Measurements from ENCODE around the gene PSAPL1. TPM values are rescaled to one million over a fixed set of nuclear protein-coding genes. Genes with fewer than 3 reads are reported as not detected.

PSAPL1 gene
- polyA plus RNA-seq, 1 donor from 2014 or later, result not detected

DNA sequence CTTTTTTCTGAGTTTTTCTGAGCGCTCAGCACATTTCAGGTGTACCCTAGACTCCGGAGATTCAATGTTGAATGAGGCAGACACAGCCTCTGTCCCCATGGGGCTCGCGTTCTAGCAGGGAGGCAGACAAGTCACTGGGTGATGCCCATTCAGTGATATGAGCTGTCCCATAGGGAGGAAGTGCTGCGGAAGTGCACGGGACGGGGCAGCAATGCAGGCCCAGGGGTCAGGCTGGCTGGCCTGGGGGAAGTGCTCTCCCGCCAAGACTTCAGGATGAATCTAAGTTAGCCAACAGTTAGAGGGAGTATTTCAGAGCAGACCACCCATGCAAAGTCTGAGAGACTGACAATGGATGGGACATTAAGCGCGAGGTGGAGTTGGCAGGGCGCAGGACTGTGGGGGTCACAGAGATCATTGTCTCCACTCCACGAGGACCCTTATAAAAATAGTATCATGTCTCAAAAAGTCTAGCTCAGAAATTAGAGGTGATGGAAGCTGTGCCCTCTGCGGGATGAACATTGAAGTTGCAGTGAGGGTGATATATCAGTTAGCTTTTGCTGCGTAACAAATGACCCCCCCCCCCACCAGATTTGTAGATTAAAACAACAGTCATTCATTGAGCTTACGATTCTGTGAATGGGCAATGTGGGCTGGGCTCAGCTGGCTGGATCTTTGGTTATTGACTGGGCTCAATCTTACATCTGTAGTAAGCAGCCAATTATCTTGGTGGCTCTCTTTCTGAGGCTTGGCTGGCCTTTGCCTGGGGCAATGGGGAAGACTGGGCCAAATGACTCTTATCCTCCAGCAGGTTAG lies 16.4 kb downstream of the PSAPL1 start:
- H3K9me2 ChIP-seq (ENCODE audit: insufficient read depth, low read length), result no peaks in the 10 kb centered on the region
- H3K79me2 ChIP-seq (replicated peaks; ENCODE audit: insufficient read depth, low read length), result no peaks in the 10 kb centered on the region
- H3K36me3 ChIP-seq (ENCODE audit: insufficient read depth, low read length), result no peaks in the 10 kb centered on the region
- H3K4me2 ChIP-seq (ENCODE audit: low read length), result no peak overlapping the region
- H3K4me3 ChIP-seq (ENCODE audit: low read length), result no peak overlapping the region
- TF ChIP-seq EP300 (conservative IDR thresholded peaks at IDR 0.05; ENCODE audit: poor library complexity, severe bottlenecking) (no peak), POLR2AphosphoS5 (IDR thresholded peaks at IDR 0.05) (no peak), EZH2 (IDR thresholded peaks at IDR 0.05; ENCODE audit: borderline replicate concordance, insufficient read depth, low read length, poor library complexity, severe bottlenecking) (no peak), SMC3 (conservative IDR thresholded peaks at IDR 0.05; ENCODE audit: poor library complexity) (no peak), TAF1 (IDR thresholded peaks at IDR 0.05; ENCODE audit: low read depth) (no peak), RAD21 (conservative IDR thresholded peaks at IDR 0.05) (no peak)
- TF ChIP-seq, protein P1, sequence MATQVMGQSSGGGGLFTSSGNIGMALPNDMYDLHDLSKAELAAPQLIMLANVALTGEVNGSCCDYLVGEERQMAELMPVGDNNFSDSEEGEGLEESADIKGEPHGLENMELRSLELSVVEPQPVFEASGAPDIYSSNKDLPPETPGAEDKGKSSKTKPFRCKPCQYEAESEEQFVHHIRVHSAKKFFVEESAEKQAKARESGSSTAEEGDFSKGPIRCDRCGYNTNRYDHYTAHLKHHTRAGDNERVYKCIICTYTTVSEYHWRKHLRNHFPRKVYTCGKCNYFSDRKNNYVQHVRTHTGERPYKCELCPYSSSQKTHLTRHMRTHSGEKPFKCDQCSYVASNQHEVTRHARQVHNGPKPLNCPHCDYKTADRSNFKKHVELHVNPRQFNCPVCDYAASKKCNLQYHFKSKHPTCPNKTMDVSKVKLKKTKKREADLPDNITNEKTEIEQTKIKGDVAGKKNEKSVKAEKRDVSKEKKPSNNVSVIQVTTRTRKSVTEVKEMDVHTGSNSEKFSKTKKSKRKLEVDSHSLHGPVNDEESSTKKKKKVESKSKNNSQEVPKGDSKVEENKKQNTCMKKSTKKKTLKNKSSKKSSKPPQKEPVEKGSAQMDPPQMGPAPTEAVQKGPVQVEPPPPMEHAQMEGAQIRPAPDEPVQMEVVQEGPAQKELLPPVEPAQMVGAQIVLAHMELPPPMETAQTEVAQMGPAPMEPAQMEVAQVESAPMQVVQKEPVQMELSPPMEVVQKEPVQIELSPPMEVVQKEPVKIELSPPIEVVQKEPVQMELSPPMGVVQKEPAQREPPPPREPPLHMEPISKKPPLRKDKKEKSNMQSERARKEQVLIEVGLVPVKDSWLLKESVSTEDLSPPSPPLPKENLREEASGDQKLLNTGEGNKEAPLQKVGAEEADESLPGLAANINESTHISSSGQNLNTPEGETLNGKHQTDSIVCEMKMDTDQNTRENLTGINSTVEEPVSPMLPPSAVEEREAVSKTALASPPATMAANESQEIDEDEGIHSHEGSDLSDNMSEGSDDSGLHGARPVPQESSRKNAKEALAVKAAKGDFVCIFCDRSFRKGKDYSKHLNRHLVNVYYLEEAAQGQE (IDR thresholded peaks at IDR 0.05; ENCODE audit: borderline replicate concordance), result no peak
- TF ChIP-seq, protein P2, sequence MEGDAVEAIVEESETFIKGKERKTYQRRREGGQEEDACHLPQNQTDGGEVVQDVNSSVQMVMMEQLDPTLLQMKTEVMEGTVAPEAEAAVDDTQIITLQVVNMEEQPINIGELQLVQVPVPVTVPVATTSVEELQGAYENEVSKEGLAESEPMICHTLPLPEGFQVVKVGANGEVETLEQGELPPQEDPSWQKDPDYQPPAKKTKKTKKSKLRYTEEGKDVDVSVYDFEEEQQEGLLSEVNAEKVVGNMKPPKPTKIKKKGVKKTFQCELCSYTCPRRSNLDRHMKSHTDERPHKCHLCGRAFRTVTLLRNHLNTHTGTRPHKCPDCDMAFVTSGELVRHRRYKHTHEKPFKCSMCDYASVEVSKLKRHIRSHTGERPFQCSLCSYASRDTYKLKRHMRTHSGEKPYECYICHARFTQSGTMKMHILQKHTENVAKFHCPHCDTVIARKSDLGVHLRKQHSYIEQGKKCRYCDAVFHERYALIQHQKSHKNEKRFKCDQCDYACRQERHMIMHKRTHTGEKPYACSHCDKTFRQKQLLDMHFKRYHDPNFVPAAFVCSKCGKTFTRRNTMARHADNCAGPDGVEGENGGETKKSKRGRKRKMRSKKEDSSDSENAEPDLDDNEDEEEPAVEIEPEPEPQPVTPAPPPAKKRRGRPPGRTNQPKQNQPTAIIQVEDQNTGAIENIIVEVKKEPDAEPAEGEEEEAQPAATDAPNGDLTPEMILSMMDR (IDR thresholded peaks at IDR 0.05; ENCODE audit: poor library complexity, severe bottlenecking), result no peak
- no peak overlapping the region for H3K9ac ChIP-seq (ENCODE audit: low read length)
- H2AFZ ChIP-seq (ENCODE audit: low read depth, low read length), result no peak overlapping the region
- no peak overlapping the region for H3K27ac ChIP-seq (ENCODE audit: low read length)
- no peaks in the 10 kb centered on the region for H3K9me3 ChIP-seq (ENCODE audit: low read length)
- H3K27me3 ChIP-seq (ENCODE audit: insufficient read depth, low read depth, low read length), result no peaks in the 10 kb centered on the region
- H3F3A ChIP-seq (ENCODE audit: insufficient read depth, low read length, poor library complexity, severe bottlenecking), result no peaks in the 10 kb centered on the region
- no peaks in the 10 kb centered on the region for H4K20me1 ChIP-seq (ENCODE audit: insufficient read depth)

GRCh38 chr4:7417639-7418038 lies 17.1 kb downstream of the PSAPL1 start:
- Histone ChIP-seq H3K4me2 (ENCODE audit: low read length) (no peak overlapping the region), H4K20me1 (ENCODE audit: insufficient read depth) (no peaks in the 10 kb centered on the region), H3K27me3 (ENCODE audit: insufficient read depth, low read depth, low read length) (no peaks in the 10 kb centered on the region), H3K4me3 (ENCODE audit: low read length) (no peak overlapping the region), H2AFZ (ENCODE audit: low read depth, low read length) (no peak overlapping the region), H3K79me2 (replicated peaks; ENCODE audit: insufficient read depth, low read length) (no peaks in the 10 kb centered on the region), H3K9me2 (ENCODE audit: insufficient read depth, low read length) (no peaks in the 10 kb centered on the region), H3K9me3 (ENCODE audit: low read length) (no peaks in the 10 kb centered on the region), H3K36me3 (ENCODE audit: insufficient read depth, low read length) (no peaks in the 10 kb centered on the region), H3K9ac (ENCODE audit: low read length) (no peak overlapping the region), H3F3A (ENCODE audit: insufficient read depth, low read length, poor library complexity, severe bottlenecking) (no peaks in the 10 kb centered on the region), H3K27ac (ENCODE audit: low read length) (no peak overlapping the region)
- TF ChIP-seq EP300 (conservative IDR thresholded peaks at IDR 0.05; ENCODE audit: poor library complexity, severe bottlenecking) (no peak), EZH2 (IDR thresholded peaks at IDR 0.05; ENCODE audit: borderline replicate concordance, insufficient read depth, low read length, poor library complexity, severe bottlenecking) (no peak)
